Caco-2 (cell line): Measurements from ENCODE around the gene ANO4. TPM values are rescaled to one million over a fixed set of nuclear protein-coding genes. Genes with fewer than 3 reads are reported as not detected.

Source experiments
- BruUV-seq: library from RNA; stranded (reverse); fragments of 400-500 nt; replicated peaks from 2 replicates; lab custom pipeline; 2021; lab: Mats Ljungman, UMichigan
- CTCF ChIA-PET: fragments of 300-600 bp; sonication (Branson Sonifier 250); formaldehyde crosslinking; loops from one replicate; lab custom pipeline; 2022; ENCODE audit warnings: antibody characterized with exemption; lab: Charles Lee
- POLR2A ChIA-PET: fragments of 300-600 bp; sonication (Branson Sonifier 250); formaldehyde crosslinking; loops from one replicate; lab custom pipeline; 2022; ENCODE audit warnings: antibody characterized with exemption; lab: Charles Lee
- DNase-seq, 2 experiments: peaks; one replicate each; pipeline versions ENCODE4 v3.0.0 to v3.0.0-alpha.2; 2020 to 2022
- H3K27me3 ChIP-seq: replicated peaks from 2 replicates; pipeline ENCODE4 v1.6.0; 2011; ENCODE audit warnings: low read length; ENCODE audit not compliant: control insufficient read depth, insufficient read depth
- H3K36me3 ChIP-seq: 2 replicates; pipeline ENCODE4 v1.5.1; 2011; ENCODE audit warnings: low read length; ENCODE audit not compliant: control insufficient read depth, insufficient read depth
- H3K4me1 ChIP-seq: fragments of 250-450 bp; sonication (Bioruptor Pico); 2 replicates; pipeline ENCODE4 v1.5.1; 2020; ENCODE audit warnings: mild to moderate bottlenecking
- H3K4me3 ChIP-seq: 2 replicates; pipeline ENCODE4 v1.5.1; 2011; ENCODE audit warnings: low read depth, mild to moderate bottlenecking, control low read depth, low read length
- H3K9me3 ChIP-seq: fragments of 250-450 bp; sonication (Bioruptor Pico); 2 replicates; pipeline ENCODE4 v1.5.1; 2020; ENCODE audit warnings: mild to moderate bottlenecking, moderate library complexity
- H3K27ac Mint-ChIP-seq: one replicate; pipeline ENCODE4 v1.8.0; 2022; ENCODE audit warnings: mixed read lengths; ENCODE audit not compliant: unreplicated experiment
- H3K27me3 Mint-ChIP-seq: one replicate; pipeline ENCODE4 v1.8.0; 2022; ENCODE audit warnings: mixed read lengths; ENCODE audit not compliant: insufficient read depth, unreplicated experiment
- H3K36me3 Mint-ChIP-seq: one replicate; pipeline ENCODE4 v1.8.0; 2022; ENCODE audit warnings: mild to moderate bottlenecking, mixed read lengths; ENCODE audit not compliant: insufficient read depth, unreplicated experiment
- H3K4me1 Mint-ChIP-seq: one replicate; pipeline ENCODE4 v1.8.0; 2022; ENCODE audit warnings: low read depth, mixed read lengths; ENCODE audit not compliant: unreplicated experiment
- H3K4me3 Mint-ChIP-seq: one replicate; pipeline ENCODE4 v1.8.0; 2022; ENCODE audit warnings: mild to moderate bottlenecking, moderate library complexity, mixed read lengths; ENCODE audit not compliant: unreplicated experiment
- H3K9me3 Mint-ChIP-seq: one replicate; pipeline ENCODE4 v1.8.0; 2022; ENCODE audit warnings: mixed read lengths; ENCODE audit not compliant: unreplicated experiment
- CTCF ChIP-seq, 2 experiments: fragments of 200-600 bp in 1 of 2; IDR thresholded peaks; 1 replicate in 1 of 2; 2 replicates in 1 of 2; pipeline versions ENCODE4 v1.5.1 to v1.8.0; 2011 to 2022; ENCODE audit warnings: antibody characterized with exemption in 1 of 2, control low read depth in 1 of 2, inconsistent platforms in 1 of 2, low read depth in 1 of 2, low read length in 1 of 2, mild to moderate bottlenecking in 1 of 2, moderate library complexity in 1 of 2; ENCODE audit not compliant: insufficient read depth in 1 of 2, severe bottlenecking in 1 of 2, unreplicated experiment in 1 of 2
- intact Hi-C: fragments of 100-400 bp; cut with micrococcal nuclease; formaldehyde crosslinking; loops from one replicate; pipeline ENCODE4 v1.10.0; 2022; ENCODE audit not compliant: unreplicated experiment
- total RNA-seq: library from RNA; stranded (reverse); gene quantifications from 2 replicates; pipeline ENCODE4 v1.2.3, GENCODE V29; 2022

ANO4 gene
- total RNA-seq, 1 experiment from 2014 or later: 0.09 TPM

- Histone ChIP-seq H3K27me3 (no peaks in the 10 kb centered on the region), H3K9me3 (no peaks in the 10 kb centered on the region), H3K4me3 (no peak overlapping the region), H3K36me3 (no peaks in the 10 kb centered on the region), H3K4me1 (no peaks in the 10 kb centered on the region)
- H3K4me3 Mint-ChIP-seq: no peak overlapping the region
- DNase-seq: no peak
- CTCF ChIA-PET: no interaction called here
- no peaks in the 10 kb centered on the region for H3K9me3 Mint-ChIP-seq
- H3K36me3 Mint-ChIP-seq: no peaks in the 10 kb centered on the region
- BruUV-seq: no TSS peak
- H3K27ac Mint-ChIP-seq: no peak overlapping the region
- peaks cover 13% of the 10 kb centered on the region for H3K27me3 Mint-ChIP-seq
- no peak for TF ChIP-seq CTCF (IDR thresholded peaks at IDR 0.05; ENCODE audit: insufficient read depth in 1 of 2, low read depth in 1 of 2, low read length in 1 of 2, severe bottlenecking in 1 of 2, unreplicated experiment in 1 of 2)
- POLR2A ChIA-PET: no interaction called here
- intact Hi-C loops: no loop called here
- H3K4me1 Mint-ChIP-seq: no peaks in the 10 kb centered on the region
These were observed 164.9 kb downstream of the ANO4 start for GRCh38 chr12:100959481-100959880.

GRCh38 chr12:100962086-100962712 lies 167.6 kb downstream of the ANO4 start:
- Mint-ChIP-seq H3K4me1 (no peaks in the 10 kb centered on the region), H3K27me3 (peaks cover 16% of the 10 kb centered on the region), H3K9me3 (no peaks in the 10 kb centered on the region), H3K36me3 (no peaks in the 10 kb centered on the region), H3K4me3 (no peak overlapping the region), H3K27ac (no peak overlapping the region)
- TF ChIP-seq CTCF (IDR thresholded peaks at IDR 0.05; ENCODE audit: insufficient read depth in 1 of 2, low read depth in 1 of 2, low read length in 1 of 2, severe bottlenecking in 1 of 2, unreplicated experiment in 1 of 2): no peak
- CTCF ChIA-PET: no interaction called here
- no peaks in the 10 kb centered on the region for H3K36me3 ChIP-seq
- no peaks in the 10 kb centered on the region for H3K9me3 ChIP-seq
- no peak for DNase-seq
- intact Hi-C loops: no loop called here
- POLR2A ChIA-PET: no interaction called here
- BruUV-seq: no TSS peak
- H3K4me1 ChIP-seq: no peaks in the 10 kb centered on the region
- H3K4me3 ChIP-seq: no peak overlapping the region
- H3K27me3 ChIP-seq: no peaks in the 10 kb centered on the region

GRCh38 chr12:100963381-100963780 lies 168.8 kb downstream of the ANO4 start:
- ChIA-PET CTCF (no interaction called here), POLR2A (no interaction called here)
- Histone ChIP-seq H3K4me1 (no peaks in the 10 kb centered on the region), H3K9me3 (no peaks in the 10 kb centered on the region), H3K4me3 (no peak overlapping the region), H3K36me3 (no peaks in the 10 kb centered on the region), H3K27me3 (no peaks in the 10 kb centered on the region)
- Mint-ChIP-seq H3K27ac (no peak overlapping the region), H3K27me3 (peaks cover 14% of the 10 kb centered on the region), H3K4me3 (no peak overlapping the region), H3K9me3 (no peaks in the 10 kb centered on the region), H3K36me3 (no peaks in the 10 kb centered on the region), H3K4me1 (no peaks in the 10 kb centered on the region)
- no TSS peak for BruUV-seq
- intact Hi-C loops: no loop called here
- no peak for TF ChIP-seq CTCF (IDR thresholded peaks at IDR 0.05; ENCODE audit: insufficient read depth in 1 of 2, low read depth in 1 of 2, low read length in 1 of 2, severe bottlenecking in 1 of 2, unreplicated experiment in 1 of 2)
- no peak for DNase-seq
